Bone marrow (tissue), 2 donors: ENCODE measurements around the gene ANKRD6.

Source experiments
- DNase-seq, 2 donors: peaks; one replicate each; lab custom pipeline; 2025; lab: John Stamatoyannopoulos, UW

Gene ANKRD6

DNA sequence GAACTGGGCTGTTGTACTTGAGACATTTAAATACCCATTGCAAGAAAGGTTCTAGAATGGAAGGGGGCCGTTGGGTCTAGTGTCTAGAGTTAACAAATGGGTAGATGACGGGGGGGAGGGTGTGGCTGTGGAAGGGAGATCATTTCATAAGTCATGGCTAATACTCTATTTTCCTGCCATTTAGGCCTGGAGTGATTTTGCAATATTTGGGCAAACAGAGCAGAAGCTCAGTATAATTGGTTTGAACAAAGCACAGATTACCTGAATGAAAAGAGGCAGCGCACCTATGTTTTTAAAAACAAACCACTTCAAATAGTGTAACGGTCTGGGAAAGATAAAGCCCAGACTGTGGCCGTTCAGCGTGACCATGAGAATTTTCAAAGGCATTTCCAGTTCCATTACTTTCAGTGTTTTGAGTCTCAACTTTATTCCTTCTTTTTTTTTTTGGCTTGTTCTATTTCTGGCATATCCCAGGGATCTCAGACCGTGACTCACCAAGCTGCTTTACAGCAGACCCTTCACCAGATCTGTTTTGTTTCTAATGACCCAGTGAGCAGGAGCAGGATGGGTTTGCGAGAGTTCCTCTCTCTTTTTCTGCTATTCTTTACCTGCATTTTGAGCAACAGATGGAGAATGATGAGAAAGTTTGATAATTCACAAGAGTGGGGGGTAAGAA lies 131.9 kb downstream of the ANKRD6 start:
- no peak for DNase-seq

DNA sequence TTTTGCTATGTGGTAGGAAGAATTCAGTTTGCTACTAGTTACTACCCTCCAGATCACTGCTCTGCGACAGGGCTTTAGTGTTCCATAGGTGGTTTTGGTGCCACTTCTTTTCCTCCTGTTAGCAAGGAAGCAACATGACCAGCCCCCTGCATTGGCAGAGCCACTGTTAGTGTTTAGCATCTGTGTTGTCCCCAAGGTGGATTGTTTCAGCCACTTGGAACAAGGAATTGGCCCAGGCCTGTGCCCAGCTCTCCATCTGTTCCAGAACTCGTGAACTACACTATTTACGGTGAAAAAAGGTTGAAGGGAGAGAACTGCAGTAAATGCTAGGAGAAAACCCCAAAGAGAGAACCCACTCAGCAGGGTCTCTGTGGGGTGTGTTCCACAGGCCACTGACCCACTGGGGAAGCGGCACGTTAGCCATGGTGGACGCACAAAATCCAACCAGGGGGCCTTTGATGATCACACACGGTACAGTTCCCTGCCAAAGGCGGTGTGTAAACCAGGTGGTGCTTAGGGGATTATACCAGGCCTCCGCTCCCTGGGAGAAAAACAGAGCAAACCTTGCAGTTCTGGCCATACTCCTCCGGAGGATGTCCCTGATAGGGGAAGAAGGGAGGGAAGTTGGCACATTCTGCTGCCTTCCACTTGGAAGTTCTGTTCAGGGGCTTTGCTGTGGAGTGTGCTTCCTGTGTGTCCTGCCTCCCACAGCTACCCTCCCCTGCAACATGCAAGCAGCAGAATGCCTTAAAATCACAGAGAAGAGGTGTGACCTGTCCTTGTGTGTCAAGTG lies 133.3 kb downstream of the ANKRD6 start:
- no peak for DNase-seq

DNA sequence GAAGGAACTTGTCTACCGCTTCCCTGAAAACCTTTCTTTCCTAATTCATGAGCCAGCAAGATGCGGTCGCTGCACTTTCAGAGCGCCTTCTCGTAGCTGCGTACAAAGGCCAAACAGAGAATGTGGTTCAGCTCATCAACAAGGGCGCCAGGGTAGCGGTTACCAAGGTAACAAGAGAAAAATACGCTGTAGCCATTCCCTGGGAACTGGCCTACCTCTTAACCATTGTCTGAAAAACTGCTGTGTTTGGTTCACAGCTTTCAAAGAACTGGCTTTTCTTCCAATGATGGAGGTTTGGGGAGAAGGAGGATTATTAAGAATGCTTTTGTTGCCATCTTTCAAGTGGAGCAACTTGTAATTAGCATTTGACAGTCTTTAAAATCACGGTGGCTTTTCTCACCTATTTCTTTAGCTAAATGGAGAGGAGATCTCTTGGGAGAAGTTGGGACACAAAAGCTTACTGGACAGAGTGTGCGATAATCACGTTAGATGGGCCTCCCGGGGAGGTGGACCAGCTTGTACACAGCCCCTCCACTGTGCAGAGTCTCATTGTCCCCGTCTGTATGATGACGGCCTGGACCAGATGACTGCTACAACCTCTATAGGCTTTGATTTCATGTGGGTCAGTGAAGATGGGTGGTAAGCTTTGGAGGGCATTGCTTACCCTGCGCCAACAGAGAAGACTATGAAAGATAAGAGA lies 134.1 kb downstream of the ANKRD6 start:
- DNase-seq = no peak

DNA sequence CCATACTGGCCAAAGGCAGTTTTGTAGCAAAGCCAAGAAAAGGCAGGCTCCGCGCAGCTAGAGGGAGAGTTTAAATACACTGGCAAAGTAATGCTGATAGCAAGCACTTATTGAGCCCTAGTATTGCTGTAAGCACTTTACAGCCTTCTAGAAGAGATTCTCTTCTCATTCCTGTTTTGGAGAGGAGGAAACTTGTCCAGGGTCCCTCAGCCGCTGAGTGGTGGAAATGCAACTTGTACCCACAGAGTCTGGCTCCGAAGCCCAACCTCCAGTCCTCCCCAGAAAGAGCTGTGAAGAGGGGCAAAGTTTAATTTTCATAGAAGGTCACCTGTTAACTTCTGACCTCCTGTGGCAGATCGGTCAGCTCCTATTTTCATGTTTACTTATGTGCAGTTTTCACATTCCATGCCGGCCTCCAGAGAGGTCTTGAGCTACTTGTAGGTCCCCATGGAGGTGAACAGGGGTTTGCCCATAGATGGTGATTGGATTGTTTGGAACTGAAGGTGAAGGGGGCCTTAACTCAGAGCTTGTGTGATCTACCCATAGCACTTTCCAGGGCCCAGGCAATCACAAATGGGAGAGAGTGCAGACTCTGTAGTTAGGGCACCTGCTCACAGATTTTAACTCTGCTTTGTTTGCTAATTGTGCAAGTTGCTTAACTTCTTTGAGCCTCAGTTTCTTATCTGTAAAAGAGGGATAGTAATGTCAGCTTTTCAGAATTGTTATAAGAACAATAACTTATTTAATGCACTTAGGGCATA lies 134.9 kb downstream of the ANKRD6 start:
- DNase-seq = no peak

DNA sequence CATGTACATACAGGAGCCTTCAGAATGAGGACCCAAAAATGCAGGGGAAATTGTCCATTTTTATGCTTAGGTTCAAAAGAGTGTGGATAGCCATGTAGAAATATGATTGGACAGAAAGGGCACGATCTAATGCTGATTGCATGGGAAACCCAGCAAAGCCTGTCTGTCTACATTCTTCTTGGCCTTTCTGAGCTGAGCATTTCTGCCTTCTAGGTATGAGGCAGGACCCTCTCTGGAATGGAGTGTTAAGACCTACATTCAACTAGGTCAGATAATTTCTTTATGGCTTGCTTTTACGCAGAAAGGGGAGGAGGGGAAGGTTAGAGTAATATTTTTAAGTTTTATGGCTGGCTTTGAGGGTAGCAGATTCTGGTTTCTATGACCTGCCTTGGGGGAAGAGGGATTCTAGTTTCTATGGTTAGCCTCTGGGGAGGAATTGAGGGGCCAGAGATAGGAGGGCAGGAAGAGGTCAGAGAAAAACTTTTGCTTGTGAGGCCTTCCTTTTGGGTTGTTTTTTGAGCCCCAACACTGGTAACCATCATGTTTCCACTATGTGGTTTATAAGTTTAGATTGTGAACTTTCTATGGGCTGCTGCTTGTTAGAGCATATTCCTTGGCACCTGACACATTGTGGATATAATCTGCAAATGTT lies 142.1 kb downstream of the ANKRD6 start:
- DNase-seq = no peak

DNA sequence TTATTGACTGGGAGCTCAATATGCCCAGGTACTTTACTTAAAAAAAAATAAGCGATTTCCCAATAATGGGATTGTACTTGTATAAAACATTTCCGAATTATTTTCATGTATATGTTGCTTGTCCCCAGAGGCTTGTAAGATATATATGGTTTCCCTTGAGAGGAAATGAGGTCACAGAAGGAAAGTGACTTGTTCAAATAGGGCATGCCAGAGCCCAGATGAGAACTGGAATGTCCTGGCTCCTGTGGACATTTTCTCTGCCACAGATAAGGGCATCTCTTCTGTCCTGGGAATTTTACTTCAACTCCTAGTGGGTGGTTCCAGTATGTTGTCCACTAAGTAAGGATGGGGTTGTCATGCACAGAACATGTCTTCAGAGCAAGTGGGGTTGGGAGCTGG lies 142.6 kb downstream of the ANKRD6 start:
- DNase-seq = no peak

DNA sequence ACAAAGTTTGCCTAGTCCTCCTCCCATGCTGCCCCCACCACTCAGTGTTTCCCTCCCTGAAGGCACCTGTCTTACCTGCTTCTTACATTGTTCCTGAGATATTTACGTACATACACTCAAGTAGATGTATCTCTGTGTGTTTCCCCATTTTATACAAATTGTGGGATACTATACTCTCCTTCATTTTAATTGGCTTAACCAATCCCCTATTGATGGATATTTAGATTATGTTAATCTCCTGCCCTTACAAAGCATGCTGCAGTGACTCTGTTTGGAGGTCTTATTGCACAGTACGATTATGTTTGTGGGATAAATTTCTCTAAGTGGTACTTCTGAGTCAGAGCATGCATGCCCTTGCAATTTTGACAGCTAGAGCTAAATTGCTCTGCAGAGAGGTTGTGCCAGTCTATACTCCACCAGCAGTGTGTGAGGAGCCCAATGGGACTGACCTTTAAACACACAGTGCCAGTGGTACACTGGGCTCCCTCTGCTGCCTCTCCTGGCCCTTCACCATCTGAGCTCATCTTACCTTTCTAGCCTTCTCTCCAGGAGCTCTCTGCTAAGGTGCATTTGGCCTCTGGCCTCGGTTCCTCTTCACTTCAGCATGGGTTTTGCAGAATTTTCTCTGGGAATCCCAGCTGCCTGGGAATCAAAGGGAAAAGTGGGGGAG lies 148.2 kb downstream of the ANKRD6 start:
- no peak for DNase-seq

DNA sequence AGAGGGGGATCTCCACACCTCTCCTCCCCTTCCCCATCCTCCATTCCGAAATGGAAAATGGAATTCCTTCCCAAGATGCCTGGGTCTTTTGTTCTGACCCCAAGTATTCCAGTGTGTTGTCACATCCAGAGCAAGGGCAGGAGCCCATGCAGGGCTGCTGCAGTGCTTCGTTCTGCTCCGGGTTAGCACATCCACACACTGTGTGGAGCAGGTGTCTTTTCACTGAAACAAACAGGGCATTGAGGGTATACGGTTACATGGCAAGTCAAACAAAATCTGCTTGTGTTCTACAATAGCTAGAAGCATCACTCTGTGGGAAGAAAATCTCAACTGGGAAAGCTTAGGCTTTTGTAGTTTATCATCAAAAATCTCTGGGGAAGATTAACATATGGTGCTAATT lies 148.7 kb downstream of the ANKRD6 start:
- DNase-seq = no peak

DNA sequence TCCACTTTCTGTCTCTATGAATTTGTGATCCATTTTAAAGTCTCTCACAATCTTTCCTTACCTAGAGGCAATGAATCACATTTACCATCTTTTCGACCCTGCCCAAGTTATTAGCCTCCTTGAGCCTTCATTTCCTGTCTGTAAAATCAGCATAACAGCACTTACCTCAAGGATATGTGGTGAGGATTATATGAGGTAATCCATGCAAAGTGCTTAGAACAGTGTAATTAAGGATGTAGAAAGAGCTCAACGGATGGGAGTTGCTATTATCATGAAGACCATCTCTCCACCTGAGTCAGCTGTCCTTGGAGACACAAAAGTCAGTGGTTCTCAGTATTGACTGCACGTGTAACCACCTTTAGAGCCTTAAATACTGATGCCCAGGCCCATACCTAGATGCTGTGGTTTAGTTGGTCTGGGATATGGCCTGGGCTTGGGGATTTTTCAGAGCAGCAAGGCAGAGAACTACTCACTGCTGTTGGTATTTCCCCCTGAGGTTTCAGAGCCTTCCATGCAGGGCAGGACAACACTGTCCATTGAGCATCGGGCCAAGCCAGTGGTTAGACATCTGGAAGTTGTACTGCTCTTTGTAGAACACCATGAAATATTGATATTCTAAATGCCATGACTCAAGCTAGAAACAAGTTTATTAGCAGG lies 149.8 kb downstream of the ANKRD6 start:
- DNase-seq = no peak

DNA sequence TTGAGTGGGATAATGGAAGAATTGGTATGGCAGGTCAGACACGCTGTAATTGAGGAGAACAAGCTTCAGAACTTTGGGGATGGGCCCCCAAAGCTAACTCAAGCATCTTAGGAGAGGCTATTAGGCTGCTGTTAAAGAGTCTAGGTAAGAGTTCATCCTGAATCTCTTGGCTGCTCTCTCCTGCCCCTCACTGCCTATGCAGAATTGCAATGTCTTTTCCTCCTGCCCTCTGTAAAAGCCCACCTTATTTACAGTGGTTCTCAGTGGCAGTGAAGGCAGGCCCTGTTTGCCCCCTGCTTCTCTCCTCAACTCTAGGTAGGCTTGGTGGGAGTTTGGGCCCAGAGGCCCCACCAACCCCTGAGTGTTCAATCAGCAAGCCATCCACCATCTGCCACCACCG lies 150.6 kb downstream of the ANKRD6 start:
- DNase-seq = no peak

DNA sequence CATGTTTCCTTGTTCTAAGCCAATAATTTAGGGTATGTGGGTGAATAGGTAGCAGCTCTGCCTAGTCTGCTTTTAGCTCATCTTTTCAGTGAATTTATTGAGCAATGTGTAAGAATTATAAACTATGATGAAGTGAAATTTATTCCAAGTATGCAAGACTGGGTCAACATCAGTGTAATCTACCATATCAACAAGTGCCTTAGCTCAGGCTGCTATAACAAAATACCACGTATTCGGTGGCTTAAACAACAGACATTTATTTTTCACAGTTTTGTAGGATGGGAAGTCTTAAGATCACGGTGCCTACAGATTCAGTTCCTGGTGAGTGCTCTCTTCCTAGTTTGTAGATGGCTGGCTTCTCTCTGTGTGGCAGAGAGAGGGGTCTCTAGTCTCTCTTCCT lies 151.6 kb downstream of the ANKRD6 start:
- no peak for DNase-seq

DNA sequence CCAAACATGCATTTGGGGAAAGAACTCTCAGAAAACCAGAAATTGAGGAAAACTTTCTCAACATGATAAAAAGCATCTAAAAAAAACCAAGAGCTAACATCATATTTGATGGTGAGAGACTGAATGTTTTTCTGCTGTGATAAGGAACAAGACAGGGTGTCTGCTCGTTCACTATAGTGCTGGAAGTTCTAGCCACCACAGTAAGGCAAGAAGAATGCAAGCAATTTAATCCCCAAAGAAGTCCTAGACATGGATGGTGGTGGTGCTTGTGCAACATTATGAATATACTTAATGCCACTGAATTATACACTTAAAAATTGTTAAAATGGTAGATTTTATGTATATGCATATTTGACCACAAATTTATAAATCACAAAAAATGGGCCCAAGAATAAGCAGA lies 152.2 kb downstream of the ANKRD6 start:
- no peak for DNase-seq

DNA sequence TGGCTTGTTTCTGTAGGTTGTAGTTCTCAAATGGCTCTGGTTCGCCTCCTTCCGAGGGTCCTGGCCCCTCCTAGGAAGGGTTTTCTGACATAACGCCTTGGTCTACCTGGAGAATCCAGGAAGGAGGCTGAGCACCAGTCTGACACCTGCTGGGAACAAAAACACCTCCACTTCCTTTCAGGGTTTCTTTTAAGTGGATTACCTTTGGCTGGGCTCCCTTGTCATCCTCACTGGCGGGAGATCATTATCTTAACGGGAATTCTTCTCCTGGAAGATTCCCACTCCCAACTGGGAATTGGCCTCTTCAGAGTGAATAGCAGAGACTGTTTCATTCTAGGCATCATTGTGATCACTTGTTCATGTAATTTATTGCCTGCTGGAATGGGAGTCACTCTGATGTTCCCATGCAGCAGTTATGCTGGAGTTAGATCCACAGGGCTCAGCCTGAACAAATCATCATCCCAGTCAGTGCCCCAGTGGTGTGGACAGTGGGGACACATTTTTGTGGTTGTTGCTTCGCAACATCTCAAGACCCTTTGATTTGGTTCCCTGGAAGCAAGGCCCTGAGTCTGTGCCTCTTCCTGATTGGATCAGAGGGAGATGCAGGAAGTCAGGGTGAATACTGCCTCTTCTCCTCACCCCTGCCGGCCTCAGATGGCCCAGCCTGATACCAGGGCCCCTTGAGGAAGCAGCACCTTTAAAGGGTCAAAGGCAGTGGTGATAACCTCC lies 156.5 kb downstream of the ANKRD6 start:
- no peak for DNase-seq

DNA sequence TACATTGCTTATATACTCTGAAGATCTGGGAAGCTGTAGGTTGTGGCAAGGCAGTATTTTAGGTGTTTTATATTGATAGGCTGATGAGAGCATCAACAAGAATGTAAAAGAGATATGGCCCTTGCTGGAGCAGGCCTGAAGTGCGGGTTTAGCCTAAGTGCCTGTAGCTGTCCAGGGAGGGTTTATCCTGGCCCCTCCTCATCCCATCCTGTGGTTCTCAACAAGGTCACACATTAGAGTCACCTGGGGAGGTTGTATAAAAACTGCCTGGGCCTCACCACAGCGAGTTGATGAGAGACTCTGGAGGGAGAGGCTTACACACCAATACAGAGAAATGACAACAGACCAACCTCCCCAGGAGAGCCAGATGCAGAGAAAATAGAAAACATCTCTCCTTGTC lies 157.2 kb downstream of the ANKRD6 start:
- no peak for DNase-seq

DNA sequence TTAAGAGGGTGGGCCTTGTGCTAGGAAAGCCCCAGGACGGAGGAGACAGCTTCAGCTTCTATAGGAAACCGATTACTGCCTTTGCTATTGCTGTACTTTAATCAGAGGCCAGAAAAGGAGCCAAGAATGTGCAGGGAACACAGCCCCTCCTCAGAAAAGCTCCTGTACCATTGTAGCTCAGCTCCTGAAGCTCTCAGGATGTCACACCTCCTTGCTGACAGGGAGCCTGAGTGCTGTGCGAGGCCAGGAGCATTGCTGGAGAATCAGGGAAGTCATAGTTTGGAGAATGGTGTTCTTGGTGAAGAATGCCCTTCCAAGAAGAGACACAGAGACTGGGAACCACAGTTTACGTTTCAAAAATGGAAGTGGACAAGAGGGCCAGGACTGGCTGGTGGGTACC lies 158.8 kb downstream of the ANKRD6 start:
- DNase-seq = no peak

DNA sequence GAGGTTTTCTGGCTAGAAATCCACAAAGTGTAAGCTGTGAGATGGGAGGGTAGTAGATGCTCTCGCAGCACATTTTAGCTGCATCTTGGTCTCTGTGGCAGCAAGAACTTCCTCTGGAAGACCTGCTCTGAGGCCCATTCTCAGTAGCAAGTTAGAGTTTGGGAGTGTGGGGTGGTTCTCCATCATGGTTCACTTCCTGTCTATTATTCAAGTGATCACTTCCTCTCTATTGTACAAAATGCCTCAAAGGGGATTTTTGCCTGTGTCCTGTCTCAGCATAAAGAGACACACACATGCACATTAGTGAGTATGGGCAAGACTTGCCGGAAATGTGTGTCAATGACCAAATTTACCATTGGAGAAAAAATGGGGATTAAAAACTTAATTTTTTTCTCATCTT lies 163.1 kb downstream of the ANKRD6 start:
- DNase-seq = no peak

DNA sequence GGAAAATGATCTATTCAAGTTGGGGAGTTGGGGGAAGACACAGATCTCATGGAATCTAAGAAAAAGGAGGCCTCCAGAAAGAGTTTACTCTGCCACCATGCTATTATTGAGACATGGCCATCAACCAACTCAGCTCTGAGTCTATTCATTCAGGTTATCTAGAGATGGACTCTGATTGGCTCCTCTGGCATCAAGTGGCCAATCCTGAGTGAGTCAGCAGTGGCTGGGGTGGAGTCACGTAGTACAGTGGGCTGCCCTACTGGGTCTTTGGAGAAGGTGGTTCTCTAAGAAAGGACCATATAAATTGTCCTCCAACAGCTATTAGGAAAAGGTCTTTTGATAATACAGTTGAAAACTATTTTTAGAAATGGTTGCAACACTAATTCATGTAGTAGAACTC lies 163.5 kb downstream of the ANKRD6 start:
- DNase-seq = no peak

DNA sequence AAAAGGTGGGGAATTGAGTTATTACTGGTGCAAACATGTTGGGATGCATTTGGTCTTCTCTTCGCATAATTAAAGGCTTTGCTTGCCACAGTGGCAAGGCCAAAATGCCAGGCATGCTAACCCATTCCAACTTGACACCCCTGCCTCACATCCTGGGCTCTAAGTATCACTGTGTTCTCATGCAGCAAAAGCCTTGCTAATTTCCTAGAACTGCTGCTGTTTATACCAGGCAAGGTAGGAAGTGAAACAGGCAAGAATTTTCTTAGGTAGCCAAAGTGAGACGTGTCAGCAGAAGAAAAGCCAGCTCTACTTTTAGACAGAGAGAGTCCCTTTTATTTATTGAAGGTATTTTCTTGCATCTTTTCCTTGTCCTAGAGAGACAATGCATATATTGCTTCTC lies 164.4 kb downstream of the ANKRD6 start:
- DNase-seq = no peak

DNA sequence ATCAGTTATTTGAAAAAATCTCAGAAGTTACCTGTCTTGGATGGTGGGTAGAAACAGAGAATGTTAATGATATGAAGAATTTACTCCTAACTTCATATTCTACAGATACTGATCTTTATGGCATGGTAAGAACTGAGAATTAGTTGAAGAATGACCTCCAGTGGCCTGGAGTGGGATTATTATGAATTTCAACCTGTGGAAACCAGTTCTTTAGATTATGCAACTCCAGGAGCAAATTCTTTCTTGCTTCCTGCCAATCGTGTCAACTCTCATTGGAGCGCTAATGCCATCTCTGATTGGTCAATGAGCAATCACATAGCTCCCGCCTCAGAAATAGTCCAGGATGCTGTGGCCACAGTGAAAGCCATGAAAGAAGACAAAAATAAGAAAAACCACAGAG lies 165.0 kb downstream of the ANKRD6 start:
- no peak for DNase-seq

DNA sequence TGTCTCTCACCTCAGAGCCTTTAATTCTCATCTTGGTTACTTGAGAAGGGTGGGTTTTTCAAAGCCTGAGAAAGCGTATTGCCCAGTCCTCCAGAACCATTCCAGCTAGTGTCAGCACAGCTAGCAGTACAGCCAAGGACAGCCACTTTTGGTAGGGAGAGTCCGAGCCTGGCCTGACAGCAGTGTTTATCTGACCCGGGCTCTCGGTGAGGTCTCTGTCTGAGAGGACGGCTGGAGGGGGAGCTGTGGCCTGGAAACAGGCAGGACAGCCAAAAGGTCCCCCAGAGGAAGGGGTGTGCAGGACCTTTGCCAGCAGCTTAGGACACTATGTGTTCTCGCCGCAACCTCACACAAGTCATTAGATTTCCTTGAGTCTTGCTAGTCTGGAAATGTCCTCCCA lies 166.8 kb downstream of the ANKRD6 start:
- no peak for DNase-seq
